BLaER1 (cell line): Measurements from ENCODE around the gene FGFBP1.

ENCODE experiments used
- H3K27ac ChIP-seq: shearing (Covaris generic); formaldehyde crosslinking; 2 replicates; pipeline ENCODE4 v1.8.1; 2022
- H3K27me3 ChIP-seq: shearing (Covaris generic); formaldehyde crosslinking; 2 replicates; pipeline ENCODE4 v1.8.1; 2022
- H3K36me3 ChIP-seq: shearing (Covaris generic); formaldehyde crosslinking; 2 replicates; pipeline ENCODE4 v1.8.1; 2022
- H3K4me1 ChIP-seq: shearing (Covaris generic); formaldehyde crosslinking; 2 replicates; pipeline ENCODE4 v1.8.1; 2022
- H3K4me2 ChIP-seq: shearing (Covaris generic); formaldehyde crosslinking; 2 replicates; pipeline ENCODE4 v1.8.1; 2022
- H3K4me3 ChIP-seq: shearing (Covaris generic); formaldehyde crosslinking; 2 replicates; pipeline ENCODE4 v1.8.1; 2022
- H3K9ac ChIP-seq: shearing (Covaris generic); formaldehyde crosslinking; 2 replicates; pipeline ENCODE4 v1.8.1; 2022
- H3K9me3 ChIP-seq: shearing (Covaris generic); formaldehyde crosslinking; 2 replicates; pipeline ENCODE4 v1.8.1; 2022
- H4K20me1 ChIP-seq: shearing (Covaris generic); formaldehyde crosslinking; 2 replicates; pipeline ENCODE4 v1.8.1; 2022
- Cebpa-rat ChIP-seq: shearing (Covaris generic); IDR thresholded peaks from 2 replicates; pipeline ENCODE4 v1.8.1; 2022

FGFBP1 gene

GRCh38 chr4:15899511-15899910, 39.0 kb downstream of the FGFBP1 start:
- TF ChIP-seq Cebpa-rat, result no peak
- no peaks in the 10 kb centered on the region for H3K36me3 ChIP-seq
- no peak overlapping the region for H3K9ac ChIP-seq
- H3K9me3 ChIP-seq, result 0 out of 2 replicates have a peak, but pooled peaks cover 6% of the 10 kb centered on the region
- H3K4me2 ChIP-seq, result no peak overlapping the region
- H3K27me3 ChIP-seq, result no peaks in the 10 kb centered on the region
- no peak overlapping the region for H3K4me3 ChIP-seq
- peaks cover 6% of the 10 kb centered on the region for H3K4me1 ChIP-seq
- no peak overlapping the region for H3K27ac ChIP-seq
- H4K20me1 ChIP-seq, result no peaks in the 10 kb centered on the region

- Histone ChIP-seq H3K4me2 (no peak overlapping the region), H3K27ac (no peak overlapping the region), H3K9me3 (0 out of 2 replicates have a peak, but pooled peaks cover 6% of the 10 kb centered on the region), H3K9ac (no peak overlapping the region), H4K20me1 (no peaks in the 10 kb centered on the region), H3K27me3 (no peaks in the 10 kb centered on the region), H3K36me3 (no peaks in the 10 kb centered on the region), H3K4me1 (peaks cover 6% of the 10 kb centered on the region), H3K4me3 (no peak overlapping the region)
- no peak for TF ChIP-seq Cebpa-rat
These were observed 39.6 kb downstream of the FGFBP1 start for GRCh38 chr4:15898902-15899301.

GRCh38 chr4:15897577-15897976, 41.0 kb downstream of the FGFBP1 start:
- H3K9ac ChIP-seq, result no peak overlapping the region
- no peak overlapping the region for H3K27ac ChIP-seq
- no peaks in the 10 kb centered on the region for H3K27me3 ChIP-seq
- H3K9me3 ChIP-seq, result no peaks in the 10 kb centered on the region
- H4K20me1 ChIP-seq, result no peaks in the 10 kb centered on the region
- no peaks in the 10 kb centered on the region for H3K36me3 ChIP-seq
- H3K4me2 ChIP-seq, result no peak overlapping the region
- no peak overlapping the region for H3K4me3 ChIP-seq
- H3K4me1 ChIP-seq, result peaks cover 6% of the 10 kb centered on the region
- TF ChIP-seq Cebpa-rat, result no peak

GRCh38 chr4:15894921-15895916, 43.3 kb downstream of the FGFBP1 start:
- Histone ChIP-seq H3K4me1 (peaks cover 25% of the 10 kb centered on the region), H3K36me3 (no peaks in the 10 kb centered on the region), H4K20me1 (no peaks in the 10 kb centered on the region), H3K27me3 (no peaks in the 10 kb centered on the region), H3K9ac (no peak overlapping the region), H3K4me3 (no peak overlapping the region), H3K4me2 (no peak overlapping the region), H3K9me3 (no peaks in the 10 kb centered on the region), H3K27ac (no peak overlapping the region)
- TF ChIP-seq Cebpa-rat, result no peak

- no peak overlapping the region for H3K4me3 ChIP-seq
- H3K4me2 ChIP-seq, result no peak overlapping the region
- no peaks in the 10 kb centered on the region for H3K27me3 ChIP-seq
- no peaks in the 10 kb centered on the region for H3K36me3 ChIP-seq
- no peak overlapping the region for H3K27ac ChIP-seq
- no peak overlapping the region for H3K9ac ChIP-seq
- peaks cover 31% of the 10 kb centered on the region for H3K4me1 ChIP-seq
- TF ChIP-seq Cebpa-rat, result no peak
- H3K9me3 ChIP-seq, result no peaks in the 10 kb centered on the region
- H4K20me1 ChIP-seq, result no peaks in the 10 kb centered on the region
These were observed 44.1 kb downstream of the FGFBP1 start for GRCh38 chr4:15894393-15894792.

GRCh38 chr4:15893962-15894361, 44.6 kb downstream of the FGFBP1 start:
- H3K27ac ChIP-seq, result no peak overlapping the region
- H3K4me1 ChIP-seq, result peaks cover 31% of the 10 kb centered on the region
- H3K4me2 ChIP-seq, result no peak overlapping the region
- H3K9ac ChIP-seq, result no peak overlapping the region
- no peak overlapping the region for H3K4me3 ChIP-seq
- no peaks in the 10 kb centered on the region for H4K20me1 ChIP-seq
- H3K36me3 ChIP-seq, result no peaks in the 10 kb centered on the region
- no peaks in the 10 kb centered on the region for H3K27me3 ChIP-seq
- TF ChIP-seq Cebpa-rat, result no peak
- no peaks in the 10 kb centered on the region for H3K9me3 ChIP-seq

- no peaks in the 10 kb centered on the region for H3K36me3 ChIP-seq
- no peaks in the 10 kb centered on the region for H3K27me3 ChIP-seq
- H3K4me1 ChIP-seq, result peaks cover 31% of the 10 kb centered on the region
- no peak overlapping the region for H3K4me3 ChIP-seq
- peak overlapping the region; percentile 74 for H3K4me2 ChIP-seq
- no peak for TF ChIP-seq Cebpa-rat
- H3K9me3 ChIP-seq, result peaks cover 5% of the 10 kb centered on the region
- no peak overlapping the region; the same call in 1 of the 2 replicates for H3K27ac ChIP-seq
- H3K9ac ChIP-seq, result no peak overlapping the region
- H4K20me1 ChIP-seq, result no peaks in the 10 kb centered on the region
These were observed 47.2 kb downstream of the FGFBP1 start for GRCh38 chr4:15891312-15891711.

- Histone ChIP-seq H3K27me3 (no peaks in the 10 kb centered on the region), H4K20me1 (no peaks in the 10 kb centered on the region), H3K9ac (no peak overlapping the region), H3K4me1 (peaks cover 29% of the 10 kb centered on the region), H3K4me2 (peak overlapping the region; percentile 74), H3K27ac (no peak overlapping the region), H3K4me3 (no peak overlapping the region), H3K9me3 (peaks cover 5% of the 10 kb centered on the region), H3K36me3 (no peaks in the 10 kb centered on the region)
- no peak for TF ChIP-seq Cebpa-rat
These were observed 48.2 kb downstream of the FGFBP1 start for GRCh38 chr4:15890246-15890829.

GRCh38 chr4:15888515-15888914, 50.0 kb downstream of the FGFBP1 start:
- Histone ChIP-seq H3K4me3 (no peak overlapping the region), H3K36me3 (no peaks in the 10 kb centered on the region), H3K4me1 (peaks cover 24% of the 10 kb centered on the region), H3K4me2 (no peak overlapping the region), H3K27ac (no peak overlapping the region), H3K9me3 (peaks cover 5% of the 10 kb centered on the region), H3K27me3 (no peaks in the 10 kb centered on the region), H3K9ac (no peak overlapping the region), H4K20me1 (no peaks in the 10 kb centered on the region)
- TF ChIP-seq Cebpa-rat, result no peak
